CD8-positive, alpha-beta memory T cell (primary cell): ENCODE results near the gene MYO19. TPM values are rescaled to one million over a fixed set of nuclear protein-coding genes. Genes with fewer than 3 reads are reported as not detected.
A peak's percentile ranks its signal among the peaks of the same experiment; 100 is the strongest.

Experiments
- CTCF ChIA-PET: fragments of 350-600 bp; sonication (Branson Sonifier 250); formaldehyde crosslinking; loops from one replicate; lab custom pipeline; 2021; ENCODE audit warnings: antibody characterized with exemption; lab: Charles Lee
- POLR2A ChIA-PET: fragments of 350-600 bp; sonication (Branson Sonifier 250); formaldehyde crosslinking; loops from one replicate; lab custom pipeline; 2021; ENCODE audit warnings: antibody characterized with exemption; lab: Charles Lee
- DNase-seq, 5 donors: peaks; one replicate each; pipeline versions ENCODE4 v3.0.0 to v3.0.0-alpha.2; 2020 to 2022; ENCODE audit warnings: mixed read lengths in 1 of 5
- H3K27ac ChIP-seq: one replicate; pipeline ENCODE4 v1.7.0; 2013; ENCODE audit warnings: low read depth, mild to moderate bottlenecking, low read length, moderate library complexity
- H3K27me3 ChIP-seq: 2 replicates; pipeline ENCODE4 v1.7.0; 2013; ENCODE audit warnings: low read length, mild to moderate bottlenecking; ENCODE audit not compliant: insufficient read depth, poor library complexity, severe bottlenecking
- H3K36me3 ChIP-seq: 2 replicates; pipeline ENCODE4 v1.7.0; 2013; ENCODE audit warnings: mild to moderate bottlenecking, low read length, moderate library complexity; ENCODE audit not compliant: insufficient read depth
- H3K4me1 ChIP-seq: 2 replicates; pipeline ENCODE4 v1.7.0; 2013; ENCODE audit warnings: mild to moderate bottlenecking, low read length, moderate library complexity; ENCODE audit not compliant: insufficient read depth
- H3K4me3 ChIP-seq: 2 replicates; pipeline ENCODE4 v1.7.0; 2013; ENCODE audit warnings: mild to moderate bottlenecking, low read length
- H3K9me3 ChIP-seq: 2 replicates; pipeline ENCODE4 v1.7.0; 2013; ENCODE audit warnings: mild to moderate bottlenecking, low read length
- H3K27ac Mint-ChIP-seq, 8 donors: one replicate each; pipeline ENCODE4 v1.8.0; 2020 to 2021; ENCODE audit warnings: mixed read lengths in 8 of 8, mild to moderate bottlenecking in 6 of 8, inconsistent platforms in 3 of 8, moderate library complexity in 3 of 8
- H3K27me3 Mint-ChIP-seq, 2 donors: one replicate each; pipeline ENCODE4 v1.8.0; 2020 to 2021; ENCODE audit warnings: mixed read lengths in 2 of 2, mild to moderate bottlenecking in 1 of 2, moderate library complexity in 1 of 2
- H3K36me3 Mint-ChIP-seq, 3 donors: one replicate each; pipeline ENCODE4 v1.8.0; 2020 to 2021; ENCODE audit warnings: mixed read lengths in 3 of 3, inconsistent platforms in 1 of 3, mild to moderate bottlenecking in 1 of 3
- H3K4me1 Mint-ChIP-seq, 3 donors: one replicate each; pipeline ENCODE4 v1.8.0; 2020 to 2021; ENCODE audit warnings: mixed read lengths in 3 of 3, inconsistent platforms in 1 of 3, mild to moderate bottlenecking in 1 of 3
- H3K4me3 Mint-ChIP-seq, 7 donors: one replicate each; pipeline ENCODE4 v1.8.0; 2020 to 2021; ENCODE audit warnings: mixed read lengths in 7 of 7, mild to moderate bottlenecking in 6 of 7, moderate library complexity in 4 of 7, inconsistent platforms in 2 of 7
- H3K9me3 Mint-ChIP-seq, 5 donors: one replicate each; pipeline ENCODE4 v1.8.0; 2020 to 2022; ENCODE audit warnings: mixed read lengths in 5 of 5, mild to moderate bottlenecking in 3 of 5, moderate library complexity in 2 of 5, inconsistent platforms in 1 of 5
- polyA plus RNA-seq: library from polyadenylated mRNA; unstranded; fragments of 300-500 nt; fragmentation: Illumina TruSeq; gene quantifications from one replicate; pipeline ENCODE4 v1.2.3, GENCODE V29; 2021
- total RNA-seq, 2 experiments: library from RNA; stranded (reverse); gene quantifications; one replicate each; pipeline ENCODE4 v1.2.3, GENCODE V29; 2021

MYO19 gene
- total and polyA plus RNA-seq, 3 experiments from 2014 or later, result 5.0 to 138 (median 133) TPM

- H3K4me1 Mint-ChIP-seq, result peaks cover 29 to 48% (median 37%) of the 10 kb centered on the region in 3 donors
- DNase-seq, result no peak
- Histone ChIP-seq H3K36me3 (no peaks in the 10 kb centered on the region), H3K4me1 (peaks cover 32% of the 10 kb centered on the region), H3K4me3 (peak overlapping the region; percentile 88), H3K9me3 (no peaks in the 10 kb centered on the region), H3K27ac (peak overlapping the region; percentile 97), H3K27me3 (no peaks in the 10 kb centered on the region)
- peaks cover 0 to 2% of the 10 kb centered on the region in 2 donors for H3K27me3 Mint-ChIP-seq
- CTCF ChIA-PET, result interaction anchor here (3.6 kb wide), 1 partner anchor 9 kb away, joined by 24 read pairs; the partner anchor contains the start of genes MYO19 and PIGW
- peak overlapping the region; percentile 94 to 99 (median 99) for H3K27ac Mint-ChIP-seq
- peak overlapping the region; percentile 89 to 97 (median 92) for H3K4me3 Mint-ChIP-seq
- POLR2A ChIA-PET, result interaction anchor here (1.2 to 3.8 kb wide), 3 partner anchors 9 to 57 kb away, joined by 4 to 56 read pairs (median 4); partner anchors contain the start of genes MRM1, MYO19 and PIGW
- no peaks in the 10 kb centered on the region for H3K9me3 Mint-ChIP-seq
- H3K36me3 Mint-ChIP-seq, result peaks cover 0 to 30% (median 6%) of the 10 kb centered on the region in 3 donors
Measured at GRCh38 chr17:36544044-36544306, 9.3 kb upstream of the MYO19 start.

- peaks cover 0 to 26% (median 10%) of the 10 kb centered on the region in 3 donors for H3K36me3 Mint-ChIP-seq
- H3K27ac ChIP-seq, result no peak overlapping the region
- no peaks in the 10 kb centered on the region for H3K36me3 ChIP-seq
- no peaks in the 10 kb centered on the region for H3K9me3 Mint-ChIP-seq
- peaks cover 23% of the 10 kb centered on the region for H3K4me1 ChIP-seq
- DNase-seq, result no peak
- H3K4me3 Mint-ChIP-seq, result peak overlapping the region in 6 of 7 donors; percentile 19 to 90 (median 30)
- H3K9me3 ChIP-seq, result no peaks in the 10 kb centered on the region
- H3K4me1 Mint-ChIP-seq, result peaks cover 20 to 35% (median 26%) of the 10 kb centered on the region in 3 donors
- H3K27me3 Mint-ChIP-seq, result peaks cover 0 to 2% of the 10 kb centered on the region in 2 donors
- H3K27me3 ChIP-seq, result no peaks in the 10 kb centered on the region
- CTCF ChIA-PET, result no interaction called here
- POLR2A ChIA-PET, result interaction anchor here (0.5 to 0.7 kb wide), 2 partner anchors 604 to 621 kb away, joined by 4 to 6 read pairs; no protein-coding TSS in a partner anchor
- H3K4me3 ChIP-seq, result no peak overlapping the region
- H3K27ac Mint-ChIP-seq, result peak overlapping the region in 5 of 8 donors; percentile 12 to 99 (median 29)
Measured at GRCh38 chr17:36542755-36543154, 8.1 kb upstream of the MYO19 start.

- DNase-seq, result no peak
- Mint-ChIP-seq H3K36me3 (peaks cover 0 to 24% (median 10%) of the 10 kb centered on the region in 3 donors), H3K4me1 (peaks cover 12 to 24% (median 22%) of the 10 kb centered on the region in 3 donors), H3K27ac (peak overlapping the region in 3 of 8 donors; percentile 14 to 35 (median 17)), H3K9me3 (no peaks in the 10 kb centered on the region), H3K4me3 (peak overlapping the region in 1 of 7 donors; percentile 78), H3K27me3 (peaks cover 0 to 2% of the 10 kb centered on the region in 2 donors)
- ChIA-PET POLR2A (no interaction called here), CTCF (no interaction called here)
- H3K4me1 ChIP-seq, result peaks cover 11% of the 10 kb centered on the region
- H3K36me3 ChIP-seq, result no peaks in the 10 kb centered on the region
- H3K9me3 ChIP-seq, result no peaks in the 10 kb centered on the region
- H3K27me3 ChIP-seq, result no peaks in the 10 kb centered on the region
- H3K27ac ChIP-seq, result no peak overlapping the region
- H3K4me3 ChIP-seq, result no peak overlapping the region
Measured at GRCh38 chr17:36540696-36541095, 6.0 kb upstream of the MYO19 start.

GRCh38 chr17:36535669-36536081 is 1.0 kb upstream of the MYO19 start:
- Histone ChIP-seq H3K36me3 (no peaks in the 10 kb centered on the region), H3K27ac (peak overlapping the region; percentile 95), H3K9me3 (no peaks in the 10 kb centered on the region), H3K27me3 (no peaks in the 10 kb centered on the region), H3K4me3 (peak overlapping the region; percentile 87), H3K4me1 (peaks cover 16% of the 10 kb centered on the region)
- H3K27ac Mint-ChIP-seq, result peak overlapping the region; percentile 94 to 99 (median 98)
- H3K27me3 Mint-ChIP-seq, result no peaks in the 10 kb centered on the region
- H3K36me3 Mint-ChIP-seq, result peaks cover 0 to 37% (median 12%) of the 10 kb centered on the region in 3 donors
- ChIA-PET POLR2A (interaction anchor here (0.6 to 4.6 kb wide), 4 partner anchors 9 to 351 kb away, joined by 3 to 56 read pairs (median 8); partner anchors contain the start of genes GGNBP2, MRM1 and ZNHIT3), CTCF (interaction anchor here (0.6 to 3.0 kb wide), 5 partner anchors 10 to 66 kb away, joined by 3 to 24 read pairs (median 13); partner anchors contain the start of genes GGNBP2 and MRM1)
- no peaks in the 10 kb centered on the region for H3K9me3 Mint-ChIP-seq
- H3K4me1 Mint-ChIP-seq, result peaks cover 19 to 37% (median 21%) of the 10 kb centered on the region in 3 donors
- DNase-seq, result no peak
- H3K4me3 Mint-ChIP-seq, result peak overlapping the region; percentile 92 to 99 (median 97)

GRCh38 chr17:36533935-36534839 is 481 bp downstream of the MYO19 start:
- Histone ChIP-seq H3K36me3 (no peaks in the 10 kb centered on the region), H3K9me3 (no peaks in the 10 kb centered on the region), H3K4me1 (peaks cover 16% of the 10 kb centered on the region), H3K4me3 (peak overlapping the region; percentile 87), H3K27me3 (no peaks in the 10 kb centered on the region), H3K27ac (peak overlapping the region; percentile 95)
- ChIA-PET POLR2A (interaction anchor here (1.0 to 4.6 kb wide), 5 partner anchors 11 to 341 kb away, joined by 3 to 56 read pairs (median 7); partner anchors contain the start of genes GGNBP2, MRM1 and ZNHIT3), CTCF (interaction anchor here (0.7 to 3.0 kb wide), 7 partner anchors 10 to 68 kb away, joined by 3 to 24 read pairs (median 6); partner anchors contain the start of genes GGNBP2 and MRM1)
- Mint-ChIP-seq H3K27ac (peak overlapping the region; percentile 94 to 99 (median 98)), H3K4me1 (peaks cover 17 to 37% (median 17%) of the 10 kb centered on the region in 3 donors), H3K36me3 (peaks cover 0 to 41% (median 7%) of the 10 kb centered on the region in 3 donors), H3K27me3 (no peaks in the 10 kb centered on the region), H3K4me3 (peak overlapping the region; percentile 92 to 99 (median 97)), H3K9me3 (no peaks in the 10 kb centered on the region)
- peak in 2 of 5 donors; percentile 38 to 73 for DNase-seq

- H3K27ac Mint-ChIP-seq, result peak overlapping the region in 5 of 8 donors; percentile 6 to 94 (median 23)
- H3K36me3 ChIP-seq, result peaks cover 5% of the 10 kb centered on the region
- POLR2A ChIA-PET, result no interaction called here
- no peak for DNase-seq
- H3K4me3 ChIP-seq, result no peak overlapping the region
- CTCF ChIA-PET, result no interaction called here
- H3K36me3 Mint-ChIP-seq, result peaks cover 0 to 48% (median 3%) of the 10 kb centered on the region in 3 donors
- H3K9me3 ChIP-seq, result no peaks in the 10 kb centered on the region
- no peaks in the 10 kb centered on the region for H3K27me3 ChIP-seq
- H3K4me1 Mint-ChIP-seq, result peaks cover 17 to 37% (median 17%) of the 10 kb centered on the region in 3 donors
- H3K27ac ChIP-seq, result no peak overlapping the region
- H3K27me3 Mint-ChIP-seq, result no peaks in the 10 kb centered on the region
- peak overlapping the region in 5 of 7 donors; percentile 17 to 97 (median 74) for H3K4me3 Mint-ChIP-seq
- H3K9me3 Mint-ChIP-seq, result no peaks in the 10 kb centered on the region
- peaks cover 16% of the 10 kb centered on the region for H3K4me1 ChIP-seq
Measured at GRCh38 chr17:36532435-36532975, 2.2 kb downstream of the MYO19 start.

GRCh38 chr17:36529121-36529520 is 5.5 kb downstream of the MYO19 start:
- no peaks in the 10 kb centered on the region for H3K9me3 Mint-ChIP-seq
- ChIA-PET CTCF (no interaction called here), POLR2A (no interaction called here)
- no peak for DNase-seq
- H3K9me3 ChIP-seq, result no peaks in the 10 kb centered on the region
- no peaks in the 10 kb centered on the region for H3K27me3 ChIP-seq
- H3K27ac Mint-ChIP-seq, result peak overlapping the region in 3 of 8 donors; percentile 5 to 72 (median 58)
- peaks cover 7% of the 10 kb centered on the region for H3K4me1 ChIP-seq
- H3K27me3 Mint-ChIP-seq, result no peaks in the 10 kb centered on the region
- H3K4me3 Mint-ChIP-seq, result no peak overlapping the region
- H3K36me3 ChIP-seq, result peaks cover 9% of the 10 kb centered on the region
- H3K4me3 ChIP-seq, result no peak overlapping the region
- no peak overlapping the region for H3K27ac ChIP-seq
- H3K36me3 Mint-ChIP-seq, result peaks cover 0 to 59% (median 10%) of the 10 kb centered on the region in 3 donors
- peaks cover 10 to 21% (median 15%) of the 10 kb centered on the region in 3 donors for H3K4me1 Mint-ChIP-seq
